Measurements from ENCODE around the gene DICER1. TPM values are rescaled to one million over a fixed set of nuclear protein-coding genes. Genes with fewer than 3 reads are reported as not detected.

The DICER1 gene
- total and polyA plus RNA-seq, 2 experiments from 2014 or later: 21.4 to 59.2 TPM

DNA sequence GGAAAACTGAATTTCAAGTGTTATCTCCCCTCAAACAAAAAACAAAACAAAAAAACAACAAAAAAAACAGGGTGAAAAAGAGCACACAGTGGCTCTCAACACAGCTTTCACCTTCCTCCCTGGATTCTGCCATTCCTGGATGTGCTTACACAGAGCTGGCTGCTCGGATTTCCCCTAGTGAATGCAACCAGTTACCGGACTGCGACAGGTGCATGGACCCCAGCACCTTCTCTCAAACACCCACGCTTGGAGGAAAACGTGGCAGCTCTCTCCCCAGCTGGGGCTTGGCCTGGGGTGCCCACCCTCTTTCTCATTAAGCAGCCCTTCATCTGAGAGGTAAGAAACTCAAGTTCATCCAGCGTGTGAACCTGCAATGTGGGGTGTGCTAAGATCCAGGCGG is 33.5 kb upstream of the DICER1 start:
- Mint-ChIP-seq H3K27me3 (ENCODE audit: insufficient read depth, low read depth, poor library complexity) (peaks cover 3% of the 10 kb centered on the region), H3K36me3 (ENCODE audit: low read depth) (peaks cover 4% of the 10 kb centered on the region; the same call in 2 of the 3 replicates), H3K27ac (no peak overlapping the region), H3K4me1 (peaks cover 7% of the 10 kb centered on the region; the same call in 2 of the 3 replicates), H3K4me3 (no peak overlapping the region), H3K9me3 (peaks cover 16% of the 10 kb centered on the region; the same call in 2 of the 3 replicates)
- Histone ChIP-seq H3K4me1 (ENCODE audit: insufficient read depth) (no peaks in the 10 kb centered on the region), H3K4me3 (no peak overlapping the region), H2AFZ (no peak overlapping the region), H3K27me3 (ENCODE audit: insufficient read depth) (no peaks in the 10 kb centered on the region), H3K9me2 (ENCODE audit: insufficient read depth) (no peaks in the 10 kb centered on the region; the same call in 1 of the 2 replicates), H3K27ac (ENCODE audit: low read depth) (no peak overlapping the region), H3K79me2 (replicated peaks; ENCODE audit: insufficient read depth) (no peaks in the 10 kb centered on the region), H3K4me2 (no peak overlapping the region), H4K20me1 (replicated peaks; ENCODE audit: insufficient read depth) (no peaks in the 10 kb centered on the region), H3K36me3 (ENCODE audit: insufficient read depth) (peaks cover 4% of the 10 kb centered on the region; the same call in 1 of the 2 replicates), H3F3A (replicated peaks; ENCODE audit: low read depth) (no peaks in the 10 kb centered on the region)
- DNase-seq (ENCODE audit: low spot score): no peak
- ATAC-seq: no peak
- no peak for TF ChIP-seq ZNF331 (CRISPR knock-in tag; IDR thresholded peaks at IDR 0.05; ENCODE audit: low read depth)
- TF ChIP-seq, protein P1, sequence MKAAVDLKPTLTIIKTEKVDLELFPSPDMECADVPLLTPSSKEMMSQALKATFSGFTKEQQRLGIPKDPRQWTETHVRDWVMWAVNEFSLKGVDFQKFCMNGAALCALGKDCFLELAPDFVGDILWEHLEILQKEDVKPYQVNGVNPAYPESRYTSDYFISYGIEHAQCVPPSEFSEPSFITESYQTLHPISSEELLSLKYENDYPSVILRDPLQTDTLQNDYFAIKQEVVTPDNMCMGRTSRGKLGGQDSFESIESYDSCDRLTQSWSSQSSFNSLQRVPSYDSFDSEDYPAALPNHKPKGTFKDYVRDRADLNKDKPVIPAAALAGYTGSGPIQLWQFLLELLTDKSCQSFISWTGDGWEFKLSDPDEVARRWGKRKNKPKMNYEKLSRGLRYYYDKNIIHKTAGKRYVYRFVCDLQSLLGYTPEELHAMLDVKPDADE (IDR thresholded peaks at IDR 0.05): no peak
- no peak for TF ChIP-seq EZH2phosphoT487 (IDR thresholded peaks at IDR 0.05; ENCODE audit: unreplicated experiment)
- TF ChIP-seq CREB1 (CRISPR knock-in tag; IDR thresholded peaks at IDR 0.05; ENCODE audit: low read depth): no peak
- TF ChIP-seq, protein P2, sequence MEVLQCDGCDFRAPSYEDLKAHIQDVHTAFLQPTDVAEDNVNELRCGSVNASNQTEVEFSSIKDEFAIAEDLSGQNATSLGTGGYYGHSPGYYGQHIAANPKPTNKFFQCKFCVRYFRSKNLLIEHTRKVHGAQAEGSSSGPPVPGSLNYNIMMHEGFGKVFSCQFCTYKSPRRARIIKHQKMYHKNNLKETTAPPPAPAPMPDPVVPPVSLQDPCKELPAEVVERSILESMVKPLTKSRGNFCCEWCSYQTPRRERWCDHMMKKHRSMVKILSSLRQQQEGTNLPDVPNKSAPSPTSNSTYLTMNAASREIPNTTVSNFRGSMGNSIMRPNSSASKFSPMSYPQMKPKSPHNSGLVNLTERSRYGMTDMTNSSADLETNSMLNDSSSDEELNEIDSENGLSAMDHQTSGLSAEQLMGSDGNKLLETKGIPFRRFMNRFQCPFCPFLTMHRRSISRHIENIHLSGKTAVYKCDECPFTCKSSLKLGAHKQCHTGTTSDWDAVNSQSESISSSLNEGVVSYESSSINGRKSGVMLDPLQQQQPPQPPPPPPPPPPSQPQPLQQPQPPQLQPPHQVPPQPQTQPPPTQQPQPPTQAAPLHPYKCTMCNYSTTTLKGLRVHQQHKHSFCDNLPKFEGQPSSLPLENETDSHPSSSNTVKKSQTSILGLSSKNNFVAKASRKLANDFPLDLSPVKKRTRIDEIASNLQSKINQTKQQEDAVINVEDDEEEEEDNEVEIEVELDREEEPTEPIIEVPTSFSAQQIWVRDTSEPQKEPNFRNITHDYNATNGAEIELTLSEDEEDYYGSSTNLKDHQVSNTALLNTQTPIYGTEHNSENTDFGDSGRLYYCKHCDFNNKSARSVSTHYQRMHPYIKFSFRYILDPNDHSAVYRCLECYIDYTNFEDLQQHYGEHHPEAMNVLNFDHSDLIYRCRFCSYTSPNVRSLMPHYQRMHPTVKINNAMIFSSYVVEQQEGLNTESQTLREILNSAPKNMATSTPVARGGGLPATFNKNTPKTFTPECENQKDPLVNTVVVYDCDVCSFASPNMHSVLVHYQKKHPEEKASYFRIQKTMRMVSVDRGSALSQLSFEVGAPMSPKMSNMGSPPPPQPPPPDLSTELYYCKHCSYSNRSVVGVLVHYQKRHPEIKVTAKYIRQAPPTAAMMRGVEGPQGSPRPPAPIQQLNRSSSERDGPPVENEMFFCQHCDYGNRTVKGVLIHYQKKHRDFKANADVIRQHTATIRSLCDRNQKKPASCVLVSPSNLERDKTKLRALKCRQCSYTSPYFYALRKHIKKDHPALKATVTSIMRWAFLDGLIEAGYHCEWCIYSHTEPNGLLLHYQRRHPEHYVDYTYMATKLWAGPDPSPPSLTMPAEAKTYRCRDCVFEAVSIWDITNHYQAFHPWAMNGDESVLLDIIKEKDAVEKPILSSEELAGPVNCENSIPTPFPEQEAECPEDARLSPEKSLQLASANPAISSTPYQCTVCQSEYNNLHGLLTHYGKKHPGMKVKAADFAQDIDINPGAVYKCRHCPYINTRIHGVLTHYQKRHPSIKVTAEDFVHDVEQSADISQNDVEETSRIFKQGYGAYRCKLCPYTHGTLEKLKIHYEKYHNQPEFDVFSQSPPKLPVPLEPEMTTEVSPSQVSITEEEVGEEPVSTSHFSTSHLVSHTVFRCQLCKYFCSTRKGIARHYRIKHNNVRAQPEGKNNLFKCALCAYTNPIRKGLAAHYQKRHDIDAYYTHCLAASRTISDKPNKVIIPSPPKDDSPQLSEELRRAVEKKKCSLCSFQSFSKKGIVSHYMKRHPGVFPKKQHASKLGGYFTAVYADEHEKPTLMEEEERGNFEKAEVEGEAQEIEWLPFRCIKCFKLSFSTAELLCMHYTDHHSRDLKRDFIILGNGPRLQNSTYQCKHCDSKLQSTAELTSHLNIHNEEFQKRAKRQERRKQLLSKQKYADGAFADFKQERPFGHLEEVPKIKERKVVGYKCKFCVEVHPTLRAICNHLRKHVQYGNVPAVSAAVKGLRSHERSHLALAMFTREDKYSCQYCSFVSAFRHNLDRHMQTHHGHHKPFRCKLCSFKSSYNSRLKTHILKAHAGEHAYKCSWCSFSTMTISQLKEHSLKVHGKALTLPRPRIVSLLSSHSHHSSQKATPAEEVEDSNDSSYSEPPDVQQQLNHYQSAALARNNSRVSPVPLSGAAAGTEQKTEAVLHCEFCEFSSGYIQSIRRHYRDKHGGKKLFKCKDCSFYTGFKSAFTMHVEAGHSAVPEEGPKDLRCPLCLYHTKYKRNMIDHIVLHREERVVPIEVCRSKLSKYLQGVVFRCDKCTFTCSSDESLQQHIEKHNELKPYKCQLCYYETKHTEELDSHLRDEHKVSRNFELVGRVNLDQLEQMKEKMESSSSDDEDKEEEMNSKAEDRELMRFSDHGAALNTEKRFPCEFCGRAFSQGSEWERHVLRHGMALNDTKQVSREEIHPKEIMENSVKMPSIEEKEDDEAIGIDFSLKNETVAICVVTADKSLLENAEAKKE (CRISPR knock-in tag; IDR thresholded peaks at IDR 0.05): no peak
- no peak for TF ChIP-seq POLR2AphosphoS5 (IDR thresholded peaks at IDR 0.05; ENCODE audit: low read depth)
- TF ChIP-seq EZH2 (IDR thresholded peaks at IDR 0.05; ENCODE audit: low read depth, unreplicated experiment): no peak
- TF ChIP-seq NANOG (IDR thresholded peaks at IDR 0.05; ENCODE audit: borderline replicate concordance): no peak
- TF ChIP-seq, protein P3, sequence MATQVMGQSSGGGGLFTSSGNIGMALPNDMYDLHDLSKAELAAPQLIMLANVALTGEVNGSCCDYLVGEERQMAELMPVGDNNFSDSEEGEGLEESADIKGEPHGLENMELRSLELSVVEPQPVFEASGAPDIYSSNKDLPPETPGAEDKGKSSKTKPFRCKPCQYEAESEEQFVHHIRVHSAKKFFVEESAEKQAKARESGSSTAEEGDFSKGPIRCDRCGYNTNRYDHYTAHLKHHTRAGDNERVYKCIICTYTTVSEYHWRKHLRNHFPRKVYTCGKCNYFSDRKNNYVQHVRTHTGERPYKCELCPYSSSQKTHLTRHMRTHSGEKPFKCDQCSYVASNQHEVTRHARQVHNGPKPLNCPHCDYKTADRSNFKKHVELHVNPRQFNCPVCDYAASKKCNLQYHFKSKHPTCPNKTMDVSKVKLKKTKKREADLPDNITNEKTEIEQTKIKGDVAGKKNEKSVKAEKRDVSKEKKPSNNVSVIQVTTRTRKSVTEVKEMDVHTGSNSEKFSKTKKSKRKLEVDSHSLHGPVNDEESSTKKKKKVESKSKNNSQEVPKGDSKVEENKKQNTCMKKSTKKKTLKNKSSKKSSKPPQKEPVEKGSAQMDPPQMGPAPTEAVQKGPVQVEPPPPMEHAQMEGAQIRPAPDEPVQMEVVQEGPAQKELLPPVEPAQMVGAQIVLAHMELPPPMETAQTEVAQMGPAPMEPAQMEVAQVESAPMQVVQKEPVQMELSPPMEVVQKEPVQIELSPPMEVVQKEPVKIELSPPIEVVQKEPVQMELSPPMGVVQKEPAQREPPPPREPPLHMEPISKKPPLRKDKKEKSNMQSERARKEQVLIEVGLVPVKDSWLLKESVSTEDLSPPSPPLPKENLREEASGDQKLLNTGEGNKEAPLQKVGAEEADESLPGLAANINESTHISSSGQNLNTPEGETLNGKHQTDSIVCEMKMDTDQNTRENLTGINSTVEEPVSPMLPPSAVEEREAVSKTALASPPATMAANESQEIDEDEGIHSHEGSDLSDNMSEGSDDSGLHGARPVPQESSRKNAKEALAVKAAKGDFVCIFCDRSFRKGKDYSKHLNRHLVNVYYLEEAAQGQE (IDR thresholded peaks at IDR 0.05; ENCODE audit: unreplicated experiment): no peak
- TF ChIP-seq, protein P4, sequence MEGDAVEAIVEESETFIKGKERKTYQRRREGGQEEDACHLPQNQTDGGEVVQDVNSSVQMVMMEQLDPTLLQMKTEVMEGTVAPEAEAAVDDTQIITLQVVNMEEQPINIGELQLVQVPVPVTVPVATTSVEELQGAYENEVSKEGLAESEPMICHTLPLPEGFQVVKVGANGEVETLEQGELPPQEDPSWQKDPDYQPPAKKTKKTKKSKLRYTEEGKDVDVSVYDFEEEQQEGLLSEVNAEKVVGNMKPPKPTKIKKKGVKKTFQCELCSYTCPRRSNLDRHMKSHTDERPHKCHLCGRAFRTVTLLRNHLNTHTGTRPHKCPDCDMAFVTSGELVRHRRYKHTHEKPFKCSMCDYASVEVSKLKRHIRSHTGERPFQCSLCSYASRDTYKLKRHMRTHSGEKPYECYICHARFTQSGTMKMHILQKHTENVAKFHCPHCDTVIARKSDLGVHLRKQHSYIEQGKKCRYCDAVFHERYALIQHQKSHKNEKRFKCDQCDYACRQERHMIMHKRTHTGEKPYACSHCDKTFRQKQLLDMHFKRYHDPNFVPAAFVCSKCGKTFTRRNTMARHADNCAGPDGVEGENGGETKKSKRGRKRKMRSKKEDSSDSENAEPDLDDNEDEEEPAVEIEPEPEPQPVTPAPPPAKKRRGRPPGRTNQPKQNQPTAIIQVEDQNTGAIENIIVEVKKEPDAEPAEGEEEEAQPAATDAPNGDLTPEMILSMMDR (conservative IDR thresholded peaks at IDR 0.05; ENCODE audit: low read depth in 2 of 2): no peak
- no peak for TF ChIP-seq JUNB (IDR thresholded peaks at IDR 0.05; ENCODE audit: unreplicated experiment)
- TF ChIP-seq ZNF114 (CRISPR knock-in tag; IDR thresholded peaks at IDR 0.05): no peak
- no peak for TF ChIP-seq STAT1 (IDR thresholded peaks at IDR 0.05; ENCODE audit: unreplicated experiment)
